ENCODE measurements around the gene AFTPH.

- no peak for TF ChIP-seq CTCF (IDR thresholded peaks at IDR 0.05)
- TF ChIP-seq POLR2A (IDR thresholded peaks at IDR 0.05): no peak
Observed at GRCh38 chr2:64537991-64538390, 13.9 kb downstream of the AFTPH start.

Data from body of pancreas (tissue), 4 donors.